C4-2B (cell line): ENCODE results near the gene IL36A.

Experiments
- CTCF ChIP-seq: fragments of 450-650 bp; conservative IDR thresholded peaks from 2 replicates; pipeline ENCODE4 v1.5.1; 2017; ENCODE audit warnings: mild to moderate bottlenecking
- ZFX ChIP-seq: fragments of 450-650 bp; IDR thresholded peaks from 2 replicates; pipeline ENCODE4 v1.6.1; 2017

GRCh38 chr2:113013336-113013661 lies 8.0 kb downstream of the IL36A start:
- no peak for TF ChIP-seq CTCF
- no peak for TF ChIP-seq ZFX
